GM12864 (cell line): ENCODE measurements around the gene LHX3.

Source experiments
- DNase-seq: peaks from one replicate; pipeline ENCODE4 v3.0.0-alpha.2; 2011; ENCODE audit warnings: low read depth
- H3K4me3 ChIP-seq: 2 replicates; pipeline ENCODE4 v1.5.1; 2011; ENCODE audit warnings: mild to moderate bottlenecking, low read depth, low read length, control low read depth
- CTCF ChIP-seq: IDR thresholded peaks from 2 replicates; pipeline ENCODE4 v1.5.1; 2011; ENCODE audit warnings: low read depth, mild to moderate bottlenecking, moderate library complexity, low read length, control low read depth, inconsistent platforms; ENCODE audit errors: missing control alignments

Gene LHX3

GRCh38 chr9:136147890-136148714 is 56.8 kb downstream of the LHX3 start:
- H3K4me3 ChIP-seq: no peak overlapping the region
- DNase-seq: no peak
- no peak for TF ChIP-seq CTCF

GRCh38 chr9:136147038-136147889 is 57.7 kb downstream of the LHX3 start:
- DNase-seq: no peak
- TF ChIP-seq CTCF: no peak
- H3K4me3 ChIP-seq: no peak overlapping the region
